Ovary (tissue), 9 donors: ENCODE results near the gene CD276. TPM values are rescaled to one million over a fixed set of nuclear protein-coding genes. Genes with fewer than 3 reads are reported as not detected.

Experiments used
- DNase-seq, 5 donors: peaks; one replicate each; pipeline ENCODE4 v3.0.0-alpha.2; 2019 to 2020
- H3K27ac ChIP-seq, 2 donors: fragments of 200-600 bp; one replicate each; pipeline versions ENCODE4 v1.5.1 to v1.8.0; 2019 to 2022
- H3K27me3 ChIP-seq: fragments of 200-600 bp; one replicate; pipeline ENCODE4 v1.8.0; 2022
- H3K36me3 ChIP-seq: fragments of 200-600 bp; sonication (generic); one replicate; pipeline ENCODE4 v1.5.1; 2019
- H3K4me1 ChIP-seq: one replicate; pipeline ENCODE4 v1.8.1; 2013; ENCODE audit warnings: mild to moderate bottlenecking, moderate library complexity; ENCODE audit not compliant: insufficient read depth
- H3K4me3 ChIP-seq: fragments of 200-600 bp; sonication (generic); one replicate; pipeline ENCODE4 v1.5.1; 2017
- H3K9me3 ChIP-seq, 2 donors: fragments of 200-600 bp in 1 of 2; sonication (generic) in 1 of 2; one replicate each; pipeline versions ENCODE4 v1.5.1 to v1.8.1; 2013 to 2019; ENCODE audit warnings: mild to moderate bottlenecking in 1 of 2, moderate library complexity in 1 of 2
- EP300 ChIP-seq: sonication (generic); formaldehyde crosslinking; IDR thresholded peaks from one replicate; pipeline ENCODE4 v1.6.1; 2017; ENCODE audit warnings: antibody characterized with exemption
- POLR2A ChIP-seq: fragments of 450-650 bp; IDR thresholded peaks from one replicate; pipeline ENCODE4 v1.6.1; 2017; ENCODE audit warnings: antibody characterized with exemption, mild to moderate bottlenecking, moderate library complexity
- WGBS, 3 donors: extraction: QIAGEN DNeasy Blood & Tissue Kit in 1 of 3; methylation state at CpG; one replicate each; pipeline versions ENCODE4 v1.1.5 to v1.1.7; 2013 to 2017; 5-methylcytosine and 5-hydroxymethylcytosine counted together
- intact Hi-C, 4 donors: fragments of 100-400 bp; cut with DNase I; formaldehyde crosslinking; loops; one replicate each; pipeline versions ENCODE4 v1.11.0 to v1.15.1; 2022 to 2023
- polyA plus RNA-seq, 2 donors: library from polyadenylated mRNA; stranded (reverse); fragments of 200-250 nt in 1 of 2; fragments of 350-450 nt in 1 of 2; fragmentation: Illumina TruSeq in 1 of 2; extraction: RNeasy Lipid Tissue Mini Kit (QIAGEN cat#74804) in 1 of 2; gene quantifications; one replicate each; pipeline ENCODE4 v1.2.3, GENCODE V29; 2013 to 2014
- total RNA-seq, 7 donors: library from RNA; depleted of rRNA in 2 of 7; stranded (reverse); fragments of >200 nt in 2 of 7; fragmentation: NEBNext Ultra II Directional in 3 of 7; extraction: Animal tissue kit (Norgen Biotek cat#: 25700) in 3 of 7; gene quantifications; one replicate each; pipeline versions ENCODE4 v1.1.0 to v1.2.4, GENCODE V29; 2016 to 2023
- TF ChIP-seq, protein P1 (sequence below), 3 donors: fragments of 450-650 bp in 2 of 3; fragments of 200-600 bp in 1 of 3; IDR thresholded peaks; one replicate each; pipeline versions ENCODE4 v1.5.1 to v1.8.0; 2016 to 2022; ENCODE audit warnings: antibody characterized with exemption in 3 of 3, mild to moderate bottlenecking in 1 of 3
- donor health status: DM: no; HTN: no; CAD: no; lungs with moderate emphysema.
- donor health status: DM: no; HTN: no; CAD: no.
- donor health status: Bipolar disorder and iron deficiency.
- donor health status: DM: yes; HTN: yes; CAD: no.
- donor health status: DM: no; HTN: no; CAD: no.
- donor health status: DM: yes; HTN: yes; CAD: no.

The CD276 gene
- total and polyA plus RNA-seq, 9 donors, result 22.5 to 69.2 (median 53.7) TPM

DNA sequence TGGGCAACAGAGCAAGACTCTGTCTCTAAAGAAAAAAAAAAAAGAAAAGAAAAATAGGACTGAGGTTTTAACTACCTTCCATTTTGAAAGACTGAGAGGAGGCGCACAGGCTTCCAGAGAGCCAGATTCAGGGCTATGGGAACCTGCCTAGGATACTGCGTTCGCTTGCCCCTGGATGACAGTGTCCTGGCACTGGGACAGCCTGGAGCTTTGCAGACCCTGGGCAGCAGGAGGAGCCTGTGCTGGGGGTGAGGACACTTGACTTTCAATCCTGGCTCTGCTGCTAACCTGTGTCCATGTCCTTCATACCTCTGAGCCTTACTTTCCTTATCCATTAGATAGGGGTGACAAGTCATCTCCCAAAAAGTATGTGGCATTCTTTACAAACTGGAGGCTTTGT, 31.2 kb downstream of the CD276 start:
- H3K27ac ChIP-seq, result no peak overlapping the region
- no peaks in the 10 kb centered on the region for H3K36me3 ChIP-seq
- intact Hi-C loops, result no loop called here
- no peak for DNase-seq
- no peak overlapping the region for H3K4me3 ChIP-seq
- TF ChIP-seq POLR2A (no peak), EP300 (no peak)
- TF ChIP-seq, protein P1, sequence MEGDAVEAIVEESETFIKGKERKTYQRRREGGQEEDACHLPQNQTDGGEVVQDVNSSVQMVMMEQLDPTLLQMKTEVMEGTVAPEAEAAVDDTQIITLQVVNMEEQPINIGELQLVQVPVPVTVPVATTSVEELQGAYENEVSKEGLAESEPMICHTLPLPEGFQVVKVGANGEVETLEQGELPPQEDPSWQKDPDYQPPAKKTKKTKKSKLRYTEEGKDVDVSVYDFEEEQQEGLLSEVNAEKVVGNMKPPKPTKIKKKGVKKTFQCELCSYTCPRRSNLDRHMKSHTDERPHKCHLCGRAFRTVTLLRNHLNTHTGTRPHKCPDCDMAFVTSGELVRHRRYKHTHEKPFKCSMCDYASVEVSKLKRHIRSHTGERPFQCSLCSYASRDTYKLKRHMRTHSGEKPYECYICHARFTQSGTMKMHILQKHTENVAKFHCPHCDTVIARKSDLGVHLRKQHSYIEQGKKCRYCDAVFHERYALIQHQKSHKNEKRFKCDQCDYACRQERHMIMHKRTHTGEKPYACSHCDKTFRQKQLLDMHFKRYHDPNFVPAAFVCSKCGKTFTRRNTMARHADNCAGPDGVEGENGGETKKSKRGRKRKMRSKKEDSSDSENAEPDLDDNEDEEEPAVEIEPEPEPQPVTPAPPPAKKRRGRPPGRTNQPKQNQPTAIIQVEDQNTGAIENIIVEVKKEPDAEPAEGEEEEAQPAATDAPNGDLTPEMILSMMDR (IDR thresholded peaks at IDR 0.05), result no peak
- H3K9me3 ChIP-seq, result no peaks in the 10 kb centered on the region
- H3K27me3 ChIP-seq, result no peaks in the 10 kb centered on the region
- 77 to 83% (median 80%) methylated on average over 3 of the region's 3 CpGs for WGBS, 3 donors
- no peaks in the 10 kb centered on the region for H3K4me1 ChIP-seq

- Histone ChIP-seq H3K4me3 (no peak overlapping the region), H3K4me1 (no peaks in the 10 kb centered on the region), H3K27ac (no peak overlapping the region), H3K36me3 (no peaks in the 10 kb centered on the region), H3K9me3 (no peaks in the 10 kb centered on the region), H3K27me3 (no peaks in the 10 kb centered on the region)
- 68 to 78% (median 70%) methylated on average over 6 of the region's 6 CpGs for WGBS, 3 donors
- TF ChIP-seq POLR2A, result no peak
- TF ChIP-seq, protein P1 (IDR thresholded peaks at IDR 0.05), result no peak
- TF ChIP-seq EP300, result no peak
- intact Hi-C loops, result no loop called here
- DNase-seq, result no peak
Observed at GRCh38 chr15:73716417-73716816, 32.2 kb downstream of the CD276 start.

DNA sequence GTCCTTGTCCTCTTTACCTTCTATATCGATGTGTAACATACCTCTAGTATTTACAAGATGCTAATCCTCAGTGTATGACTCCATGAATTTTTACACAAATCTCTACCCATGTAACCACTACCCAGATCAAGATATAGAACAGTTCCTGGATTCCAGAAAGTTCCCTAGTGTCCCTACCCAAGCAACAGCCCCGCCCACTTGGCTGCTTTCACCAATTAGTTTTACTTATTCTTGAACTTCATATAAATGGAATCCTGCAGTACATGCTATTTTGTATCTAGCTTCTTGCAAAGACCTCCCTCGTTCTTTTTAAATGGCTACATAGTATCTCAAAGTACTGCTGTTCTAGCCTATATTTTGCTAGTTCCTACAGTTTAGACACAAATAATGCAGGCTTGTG, 33.0 kb downstream of the CD276 start:
- DNase-seq, result no peak
- TF ChIP-seq EP300, result no peak
- TF ChIP-seq, protein P1 (IDR thresholded peaks at IDR 0.05), result no peak
- WGBS, 3 donors, result 62 to 67% (median 65%) methylated on average over 3 of the region's 3 CpGs
- H3K9me3 ChIP-seq, result no peaks in the 10 kb centered on the region
- H3K4me1 ChIP-seq, result no peaks in the 10 kb centered on the region
- H3K27me3 ChIP-seq, result no peaks in the 10 kb centered on the region
- no peak overlapping the region for H3K4me3 ChIP-seq
- intact Hi-C loops, result no loop called here
- H3K27ac ChIP-seq, result no peak overlapping the region
- H3K36me3 ChIP-seq, result no peaks in the 10 kb centered on the region

GRCh38 chr15:73717802-73718201, 33.6 kb downstream of the CD276 start:
- TF ChIP-seq EP300 (no peak), POLR2A (no peak)
- TF ChIP-seq, protein P1 (IDR thresholded peaks at IDR 0.05), result no peak
- DNase-seq, result no peak
- no peak overlapping the region for H3K27ac ChIP-seq
- H3K36me3 ChIP-seq, result no peaks in the 10 kb centered on the region
- WGBS, 3 donors, result 58 to 71% (median 59%) methylated on average over 11 of the region's 11 CpGs
- no peaks in the 10 kb centered on the region for H3K4me1 ChIP-seq
- intact Hi-C loops, result no loop called here
- H3K27me3 ChIP-seq, result no peaks in the 10 kb centered on the region
- H3K4me3 ChIP-seq, result no peak overlapping the region
- H3K9me3 ChIP-seq, result no peaks in the 10 kb centered on the region

- 77 to 89% (median 83%) methylated on average over 4 of the region's 4 CpGs for WGBS, 3 donors
- intact Hi-C loops, result no loop called here
Observed at GRCh38 chr15:73718694-73719093, 34.5 kb downstream of the CD276 start.

More at GRCh38 chr15:73718694-73719093, 34.5 kb downstream of the CD276 start:
- H3K4me3 ChIP-seq, result no peak overlapping the region
- no peaks in the 10 kb centered on the region for H3K27me3 ChIP-seq
- no peaks in the 10 kb centered on the region for H3K9me3 ChIP-seq
- no peaks in the 10 kb centered on the region for H3K36me3 ChIP-seq
- no peaks in the 10 kb centered on the region for H3K4me1 ChIP-seq
- TF ChIP-seq, protein P1 (IDR thresholded peaks at IDR 0.05), result no peak
- TF ChIP-seq EP300, result no peak
- TF ChIP-seq POLR2A, result no peak
- no peak overlapping the region for H3K27ac ChIP-seq
- no peak for DNase-seq
